BE2C (cell line): ENCODE measurements around the gene HNRNPM.

ENCODE experiments used
- DNase-seq: peaks from one replicate; pipeline ENCODE4 v3.0.0-alpha.2; 2020
- H3K27me3 ChIP-seq: fragments of 250-450 bp; sonication (Bioruptor Pico); 2 replicates; pipeline ENCODE4 v1.5.1; 2020; ENCODE audit warnings: mild to moderate bottlenecking
- H3K36me3 ChIP-seq: fragments of 250-450 bp; sonication (Bioruptor Pico); 2 replicates; pipeline ENCODE4 v1.5.1; 2020; ENCODE audit warnings: mild to moderate bottlenecking
- H3K4me1 ChIP-seq: fragments of 250-450 bp; sonication (Bioruptor Pico); 2 replicates; pipeline ENCODE4 v1.5.1; 2020
- H3K4me3 ChIP-seq: 2 replicates; pipeline ENCODE4 v1.5.1; 2011; ENCODE audit warnings: low read depth, low read length
- H3K9me3 ChIP-seq: fragments of 250-450 bp; sonication (Bioruptor Pico); 2 replicates; pipeline ENCODE4 v1.5.1; 2020
- CTCF ChIP-seq: IDR thresholded peaks from 2 replicates; pipeline ENCODE4 v1.5.1; 2012; ENCODE audit warnings: mild to moderate bottlenecking, low read depth, low read length

Gene HNRNPM

GRCh38 chr19:8504919-8505318 lies 60.1 kb downstream of the HNRNPM start:
- no peaks in the 10 kb centered on the region for H3K9me3 ChIP-seq
- TF ChIP-seq CTCF: no peak
- no peaks in the 10 kb centered on the region for H3K27me3 ChIP-seq
- H3K4me1 ChIP-seq: no peaks in the 10 kb centered on the region
- DNase-seq: no peak
- no peaks in the 10 kb centered on the region for H3K36me3 ChIP-seq
- H3K4me3 ChIP-seq: no peak overlapping the region

GRCh38 chr19:8505680-8506401 lies 61.1 kb downstream of the HNRNPM start:
- Histone ChIP-seq H3K36me3 (no peaks in the 10 kb centered on the region), H3K9me3 (no peaks in the 10 kb centered on the region), H3K4me1 (no peaks in the 10 kb centered on the region), H3K4me3 (peak overlapping the region; percentile 74), H3K27me3 (no peaks in the 10 kb centered on the region)
- DNase-seq: peak; percentile 92
- peak; percentile 87 for TF ChIP-seq CTCF

- Histone ChIP-seq H3K4me1 (no peaks in the 10 kb centered on the region), H3K4me3 (peak overlapping the region; percentile 74), H3K27me3 (no peaks in the 10 kb centered on the region), H3K36me3 (peaks cover 4% of the 10 kb centered on the region; the same call in 1 of the 2 replicates), H3K9me3 (no peaks in the 10 kb centered on the region)
- no peak for TF ChIP-seq CTCF
- peak; percentile 72 for DNase-seq
Observed at GRCh38 chr19:8506402-8506957, 61.7 kb downstream of the HNRNPM start.

- TF ChIP-seq CTCF: no peak
- Histone ChIP-seq H3K36me3 (peaks cover 8% of the 10 kb centered on the region; the same call in 1 of the 2 replicates), H3K9me3 (no peaks in the 10 kb centered on the region), H3K4me3 (no peak overlapping the region), H3K4me1 (no peaks in the 10 kb centered on the region; the same call in 1 of the 2 replicates), H3K27me3 (no peaks in the 10 kb centered on the region)
- no peak for DNase-seq
Observed at GRCh38 chr19:8510589-8511115, 65.9 kb downstream of the HNRNPM start.

- Histone ChIP-seq H3K4me1 (no peaks in the 10 kb centered on the region; the same call in 1 of the 2 replicates), H3K27me3 (no peaks in the 10 kb centered on the region), H3K9me3 (no peaks in the 10 kb centered on the region), H3K36me3 (peaks cover 8% of the 10 kb centered on the region; the same call in 1 of the 2 replicates), H3K4me3 (no peak overlapping the region)
- TF ChIP-seq CTCF: no peak
- DNase-seq: no peak
Observed at GRCh38 chr19:8511573-8512101, 66.9 kb downstream of the HNRNPM start.
